Hepatocyte (in vitro differentiated cells): ENCODE measurements around the gene CTNNA3. TPM values are rescaled to one million over a fixed set of nuclear protein-coding genes. Genes with fewer than 3 reads are reported as not detected.

Source experiments
- DNase-seq: peaks from one replicate; pipeline ENCODE4 v3.0.0-alpha.2; 2016; ENCODE audit warnings: low spot score
- H2AFZ ChIP-seq: fragments of 200-600 bp; sonication (generic); 2 replicates; pipeline ENCODE4 v1.6.0; 2016; ENCODE audit warnings: antibody characterized with exemption, mild to moderate bottlenecking
- H3K27ac ChIP-seq: fragments of 200-600 bp; sonication (generic); 2 replicates; pipeline ENCODE4 v1.5.1; 2016; ENCODE audit warnings: mild to moderate bottlenecking
- H3K27me3 ChIP-seq: fragments of 200-600 bp; sonication (generic); 2 replicates; pipeline ENCODE4 v1.6.1; 2016
- H3K36me3 ChIP-seq: fragments of 200-600 bp; sonication (generic); replicated peaks from 2 replicates; pipeline ENCODE4 v1.5.1; 2016; ENCODE audit warnings: low read depth; ENCODE audit not compliant: insufficient read depth
- H3K4me1 ChIP-seq: fragments of 200-600 bp; sonication (generic); 2 replicates; pipeline ENCODE4 v1.5.1; 2016; ENCODE audit warnings: mild to moderate bottlenecking, moderate library complexity; ENCODE audit not compliant: insufficient read depth
- H3K4me2 ChIP-seq: fragments of 200-600 bp; sonication (generic); 2 replicates; pipeline ENCODE4 v1.6.0; 2016
- H3K4me3 ChIP-seq: fragments of 200-600 bp; sonication (generic); 2 replicates; pipeline ENCODE4 v1.5.1; 2016; ENCODE audit warnings: mild to moderate bottlenecking
- H3K79me2 ChIP-seq: fragments of 200-600 bp; sonication (generic); 2 replicates; pipeline ENCODE4 v1.6.0; 2017; ENCODE audit warnings: mild to moderate bottlenecking
- H3K9me2 ChIP-seq: fragments of 200-600 bp; sonication (generic); replicated peaks from 2 replicates; pipeline ENCODE4 v1.6.0; 2017; ENCODE audit warnings: mild to moderate bottlenecking; ENCODE audit not compliant: insufficient read depth
- H3K9me3 ChIP-seq: fragments of 200-600 bp; sonication (generic); 2 replicates; pipeline ENCODE4 v1.5.1; 2016; ENCODE audit warnings: low read depth, mild to moderate bottlenecking
- H4K20me1 ChIP-seq: fragments of 200-600 bp; sonication (generic); 2 replicates; pipeline ENCODE4 v1.6.0; 2016; ENCODE audit warnings: mild to moderate bottlenecking; ENCODE audit not compliant: insufficient read depth, poor library complexity, severe bottlenecking
- CTCF ChIP-seq: fragments of 200-600 bp; sonication (generic); IDR thresholded peaks from 2 replicates; pipeline ENCODE4 v1.5.1; 2016; ENCODE audit warnings: antibody characterized with exemption, mild to moderate bottlenecking; ENCODE audit not compliant: poor library complexity
- EZH2 ChIP-seq: fragments of 200-600 bp; sonication (generic); IDR thresholded peaks from 2 replicates; pipeline ENCODE4 v1.6.1; 2016; ENCODE audit warnings: antibody characterized with exemption, mild to moderate bottlenecking, borderline replicate concordance
- EZH2phosphoT487 ChIP-seq: fragments of 200-600 bp; sonication (generic); IDR thresholded peaks from one replicate; pipeline ENCODE4 v1.6.1; 2018; ENCODE audit warnings: antibody characterized with exemption, mild to moderate bottlenecking, low read depth, moderate library complexity; ENCODE audit not compliant: unreplicated experiment, severe bottlenecking
- WGBS: methylation state at CpG from one replicate; pipeline ENCODE4 v1.1.6; 2016; ENCODE audit warnings: low lambda C conversion rate; ENCODE audit errors: missing lambda C conversion rate; 5-methylcytosine and 5-hydroxymethylcytosine counted together
- polyA plus RNA-seq: library from polyadenylated mRNA; unstranded; fragments of >200 nt; fragmentation: Nextera tagmentation; extraction: Ambion mirVana; gene quantifications from 2 replicates; pipeline ENCODE4 v1.2.1, GENCODE V29; 2016
- total RNA-seq: library from RNA; depleted of rRNA; stranded (reverse); fragments of >200 nt; gene quantifications from 2 replicates; pipeline ENCODE4 v1.2.3, GENCODE V29; 2014

CTNNA3 gene
- total and polyA plus RNA-seq, 2 experiments from 2014 or later, result 12.9 to 25.9 TPM

- Histone ChIP-seq H3K9me3 (no peaks in the 10 kb centered on the region), H3K4me1 (no peaks in the 10 kb centered on the region), H2AFZ (no peak overlapping the region), H4K20me1 (no peaks in the 10 kb centered on the region), H3K27me3 (no peaks in the 10 kb centered on the region), H3K9me2 (no peaks in the 10 kb centered on the region), H3K79me2 (no peaks in the 10 kb centered on the region), H3K36me3 (no peaks in the 10 kb centered on the region), H3K27ac (no peak overlapping the region), H3K4me2 (no peak overlapping the region), H3K4me3 (no peak overlapping the region)
- no peak for DNase-seq
- WGBS, result 19% methylated on average over 1 of the region's 1 CpG
- no peak for TF ChIP-seq EZH2
- TF ChIP-seq CTCF, result no peak
- TF ChIP-seq EZH2phosphoT487, result no peak
Measured at GRCh38 chr10:66671562-66671961, 1024.4 kb downstream of the CTNNA3 start.

DNA sequence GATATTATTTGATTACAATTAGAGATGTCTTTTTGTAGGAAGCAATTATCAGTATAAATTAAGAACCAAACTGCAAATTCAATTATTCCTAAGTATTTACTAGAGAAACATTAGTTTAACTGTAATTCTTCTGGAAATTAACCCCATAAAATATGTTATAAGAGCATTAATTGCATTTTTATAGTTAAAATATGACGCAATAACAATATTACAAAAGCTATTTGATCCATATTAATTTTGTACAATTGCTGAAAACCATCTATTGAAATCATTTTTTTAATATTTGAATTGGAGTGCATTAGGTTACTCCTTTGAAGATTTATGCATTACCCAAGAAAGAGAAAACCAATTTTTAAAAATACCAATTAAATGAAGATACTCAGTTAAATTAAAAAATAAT, 1024.9 kb downstream of the CTNNA3 start:
- WGBS, result 39% methylated on average over 1 of the region's 1 CpG

DNA sequence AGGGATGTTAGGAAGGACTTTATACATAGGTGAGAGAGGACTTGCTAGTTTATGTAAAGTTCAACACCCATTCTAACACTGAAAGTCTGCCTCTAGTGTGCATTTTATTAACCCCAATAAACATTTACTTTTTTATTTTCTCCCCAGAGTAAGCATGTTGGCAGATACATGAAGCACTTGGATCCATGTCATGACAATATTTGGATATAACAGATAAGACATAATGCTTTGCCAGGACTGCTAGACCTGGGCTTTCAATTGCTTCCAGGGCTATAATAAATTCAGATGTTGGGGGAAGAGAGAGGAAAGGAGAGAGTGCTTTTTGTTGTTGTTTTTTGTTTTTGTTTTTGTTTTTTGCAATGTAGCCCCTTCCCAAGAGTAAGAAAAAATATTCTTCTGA, 1039.5 kb downstream of the CTNNA3 start:
- Histone ChIP-seq H3K27ac (no peak overlapping the region), H4K20me1 (no peaks in the 10 kb centered on the region), H2AFZ (no peak overlapping the region), H3K9me3 (no peaks in the 10 kb centered on the region), H3K79me2 (no peaks in the 10 kb centered on the region), H3K4me1 (no peaks in the 10 kb centered on the region), H3K36me3 (no peaks in the 10 kb centered on the region), H3K4me3 (no peak overlapping the region), H3K4me2 (no peak overlapping the region), H3K27me3 (no peaks in the 10 kb centered on the region), H3K9me2 (no peaks in the 10 kb centered on the region)
- TF ChIP-seq EZH2 (no peak), CTCF (no peak), EZH2phosphoT487 (no peak)
- DNase-seq, result no peak

More for the DNA sequence above, 1024.9 kb downstream of the CTNNA3 start:
- no peak for DNase-seq
- H3K36me3 ChIP-seq, result no peaks in the 10 kb centered on the region
- H3K9me3 ChIP-seq, result no peaks in the 10 kb centered on the region
- no peaks in the 10 kb centered on the region for H3K27me3 ChIP-seq
- no peak for TF ChIP-seq EZH2phosphoT487
- TF ChIP-seq CTCF, result no peak
- TF ChIP-seq EZH2, result no peak
- H3K4me2 ChIP-seq, result no peak overlapping the region
- H3K9me2 ChIP-seq, result no peaks in the 10 kb centered on the region
- no peaks in the 10 kb centered on the region for H3K4me1 ChIP-seq
- no peak overlapping the region for H3K27ac ChIP-seq
- no peak overlapping the region for H2AFZ ChIP-seq
- H4K20me1 ChIP-seq, result no peaks in the 10 kb centered on the region
- H3K4me3 ChIP-seq, result no peak overlapping the region
- no peaks in the 10 kb centered on the region for H3K79me2 ChIP-seq

GRCh38 chr10:66654861-66655260, 1041.1 kb downstream of the CTNNA3 start:
- no peak overlapping the region for H2AFZ ChIP-seq
- H3K9me3 ChIP-seq, result no peaks in the 10 kb centered on the region
- WGBS, result 38% methylated on average over 1 of the region's 1 CpG
- no peaks in the 10 kb centered on the region for H3K79me2 ChIP-seq
- no peaks in the 10 kb centered on the region for H3K4me1 ChIP-seq
- no peak for DNase-seq
- H4K20me1 ChIP-seq, result no peaks in the 10 kb centered on the region
- H3K4me3 ChIP-seq, result no peak overlapping the region
- no peak overlapping the region for H3K27ac ChIP-seq
- TF ChIP-seq EZH2phosphoT487, result no peak
- TF ChIP-seq CTCF, result no peak
- TF ChIP-seq EZH2, result no peak
- no peaks in the 10 kb centered on the region for H3K9me2 ChIP-seq
- no peak overlapping the region for H3K4me2 ChIP-seq
- no peaks in the 10 kb centered on the region for H3K36me3 ChIP-seq
- H3K27me3 ChIP-seq, result no peaks in the 10 kb centered on the region
